Measurements from ENCODE around the gene DBI.

DNA sequence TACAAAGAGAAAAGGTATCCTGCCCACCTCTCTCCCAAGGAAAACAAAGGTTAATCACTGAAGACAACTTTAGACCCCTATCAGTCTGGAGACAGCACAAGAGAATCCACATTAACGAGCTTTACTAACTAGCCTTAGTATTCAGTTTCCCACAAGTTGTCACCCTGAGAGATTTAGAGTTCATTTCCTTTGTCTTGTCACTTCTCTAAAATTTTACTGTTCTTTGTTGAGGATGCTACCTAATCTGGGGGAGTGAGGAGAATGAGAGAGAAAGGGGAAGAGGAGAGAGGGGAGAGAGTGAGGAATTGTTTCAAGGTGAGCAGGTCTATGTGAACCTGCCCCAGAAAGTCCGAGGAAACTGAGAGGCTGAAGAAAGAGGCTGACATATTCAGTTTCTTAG, 28.5 kb upstream of the DBI start:
- TF ChIP-seq, protein P1, sequence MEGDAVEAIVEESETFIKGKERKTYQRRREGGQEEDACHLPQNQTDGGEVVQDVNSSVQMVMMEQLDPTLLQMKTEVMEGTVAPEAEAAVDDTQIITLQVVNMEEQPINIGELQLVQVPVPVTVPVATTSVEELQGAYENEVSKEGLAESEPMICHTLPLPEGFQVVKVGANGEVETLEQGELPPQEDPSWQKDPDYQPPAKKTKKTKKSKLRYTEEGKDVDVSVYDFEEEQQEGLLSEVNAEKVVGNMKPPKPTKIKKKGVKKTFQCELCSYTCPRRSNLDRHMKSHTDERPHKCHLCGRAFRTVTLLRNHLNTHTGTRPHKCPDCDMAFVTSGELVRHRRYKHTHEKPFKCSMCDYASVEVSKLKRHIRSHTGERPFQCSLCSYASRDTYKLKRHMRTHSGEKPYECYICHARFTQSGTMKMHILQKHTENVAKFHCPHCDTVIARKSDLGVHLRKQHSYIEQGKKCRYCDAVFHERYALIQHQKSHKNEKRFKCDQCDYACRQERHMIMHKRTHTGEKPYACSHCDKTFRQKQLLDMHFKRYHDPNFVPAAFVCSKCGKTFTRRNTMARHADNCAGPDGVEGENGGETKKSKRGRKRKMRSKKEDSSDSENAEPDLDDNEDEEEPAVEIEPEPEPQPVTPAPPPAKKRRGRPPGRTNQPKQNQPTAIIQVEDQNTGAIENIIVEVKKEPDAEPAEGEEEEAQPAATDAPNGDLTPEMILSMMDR (IDR thresholded peaks at IDR 0.05), result no peak
- TF ChIP-seq POLR2AphosphoS5 (IDR thresholded peaks at IDR 0.05) (no peak), EP300 (IDR thresholded peaks at IDR 0.05) (no peak), POLR2A (IDR thresholded peaks at IDR 0.05) (no peak)
